B cell (primary cell): ENCODE measurements around the gene SLC24A4. TPM values are rescaled to one million over a fixed set of nuclear protein-coding genes. Genes with fewer than 3 reads are reported as not detected.

ENCODE experiments used
- ATAC-seq: fragments of 200-7000 bp; cut with Tn5 transposase; one replicate; pipeline ENCODE4 v1.10.0; 2021; ENCODE audit warnings: low read depth, mild to moderate bottlenecking, moderate number of reproducible peaks, moderate library complexity
- CTCF ChIA-PET: fragments of 350-600 bp; sonication (Branson Sonifier 250); formaldehyde crosslinking; loops from one replicate; lab custom pipeline; 2021; ENCODE audit warnings: antibody characterized with exemption, inconsistent platforms; lab: Charles Lee
- POLR2A ChIA-PET: fragments of 350-600 bp; sonication (Branson Sonifier 250); formaldehyde crosslinking; loops from one replicate; lab custom pipeline; 2021; ENCODE audit warnings: antibody characterized with exemption; lab: Charles Lee
- DNase-seq: peaks from one replicate; pipeline ENCODE4 v3.0.0; 2013
- H2AFZ ChIP-seq: 2 replicates; pipeline ENCODE4 v1.6.1; 2012; ENCODE audit warnings: mild to moderate bottlenecking, low read depth, low read length; ENCODE audit not compliant: insufficient read depth, poor library complexity, severe bottlenecking
- H3K27ac ChIP-seq, 2 donors: 1 replicate in 1 of 2; 2 replicates in 1 of 2; pipeline ENCODE4 v1.5.1; 2012 to 2013; ENCODE audit warnings: low read length in 2 of 2, mild to moderate bottlenecking in 2 of 2, moderate library complexity in 1 of 2
- H3K27me3 ChIP-seq, 4 experiments: fragments of 200-600 bp in 1 of 4; sonication (generic) in 1 of 4; replicated peaks in 1 of 4; 1 replicate in 2 of 4; 2 replicates in 2 of 4; pipeline versions ENCODE4 v1.6.1 to v1.7.0; 2013 to 2016; ENCODE audit warnings: low read length in 3 of 4, mild to moderate bottlenecking in 2 of 4, mixed read lengths in 1 of 4, moderate library complexity in 1 of 4; ENCODE audit not compliant: insufficient read depth in 4 of 4, control insufficient read depth in 3 of 4; ENCODE audit errors: control extremely low read depth in 1 of 4
- H3K36me3 ChIP-seq, 2 experiments: replicated peaks in 1 of 2; 1 replicate in 1 of 2; 2 replicates in 1 of 2; pipeline versions ENCODE4 v1.6.1 to v1.7.1; 2013; ENCODE audit warnings: low read length in 1 of 2; ENCODE audit not compliant: insufficient read depth in 2 of 2, control insufficient read depth in 1 of 2; ENCODE audit errors: control extremely low read depth in 1 of 2, extremely low read depth in 1 of 2
- H3K4me1 ChIP-seq, 2 donors: fragments of 200-600 bp in 1 of 2; sonication (generic) in 1 of 2; 1 replicate in 1 of 2; 2 replicates in 1 of 2; pipeline versions ENCODE4 v1.5.1 to v1.6.1; 2013 to 2017; ENCODE audit warnings: low read length in 2 of 2; ENCODE audit not compliant: control insufficient read depth in 2 of 2, insufficient read depth in 2 of 2
- H3K4me2 ChIP-seq: replicated peaks from 2 replicates; pipeline ENCODE3; 2012; ENCODE audit warnings: mild to moderate bottlenecking, low read depth, low read length; ENCODE audit not compliant: poor library complexity, severe bottlenecking
- H3K4me3 ChIP-seq, 5 experiments: fragments of 200-600 bp in 1 of 5; sonication (generic) in 1 of 5; 1 replicate in 3 of 5; 2 replicates in 2 of 5; pipeline versions ENCODE4 v1.5.1 to v1.7.0; 2011 to 2016; ENCODE audit warnings: low read length in 4 of 5, mild to moderate bottlenecking in 4 of 5, low read depth in 2 of 5, control low read depth in 1 of 5, moderate library complexity in 1 of 5; ENCODE audit not compliant: insufficient read depth in 1 of 5; ENCODE audit errors: control extremely low read depth in 1 of 5, extremely low read depth in 1 of 5
- H3K79me2 ChIP-seq: fragments of 200-600 bp; sonication (generic); one replicate; pipeline ENCODE4 v1.6.0; 2016; ENCODE audit warnings: low read length; ENCODE audit not compliant: control insufficient read depth, insufficient read depth
- H3K9ac ChIP-seq: fragments of 200-600 bp; sonication (generic); 2 replicates; pipeline ENCODE4 v1.6.1; 2017; ENCODE audit warnings: mild to moderate bottlenecking, low read length, moderate library complexity
- H3K9me3 ChIP-seq, 3 donors: one replicate each; pipeline versions ENCODE4 v1.6.1 to v1.7.1; 2013; ENCODE audit warnings: low read length in 2 of 3; ENCODE audit not compliant: control insufficient read depth in 2 of 3, insufficient read depth in 1 of 3; ENCODE audit errors: control extremely low read depth in 1 of 3
- H4K20me1 ChIP-seq: 2 replicates; pipeline ENCODE4 v1.6.0; 2012; ENCODE audit warnings: mild to moderate bottlenecking, low read length; ENCODE audit not compliant: insufficient read depth, control insufficient read depth, poor library complexity, severe bottlenecking
- H3K27ac Mint-ChIP-seq: one replicate; pipeline ENCODE4 v1.8.0; 2021; ENCODE audit warnings: mixed read lengths
- H3K27me3 Mint-ChIP-seq: one replicate; pipeline ENCODE4 v1.8.0; 2021; ENCODE audit warnings: mixed read lengths
- H3K4me1 Mint-ChIP-seq: one replicate; pipeline ENCODE4 v1.8.0; 2021; ENCODE audit warnings: mixed read lengths
- H3K4me3 Mint-ChIP-seq: one replicate; pipeline ENCODE4 v1.8.0; 2021; ENCODE audit warnings: mixed read lengths
- H3K9me3 Mint-ChIP-seq: one replicate; pipeline ENCODE4 v1.8.0; 2022; ENCODE audit warnings: mixed read lengths; ENCODE audit not compliant: insufficient read depth
- CTCF ChIP-seq: fragments of 200-600 bp; IDR thresholded peaks from one replicate; pipeline ENCODE4 v1.8.0; 2022; ENCODE audit warnings: antibody characterized with exemption, mild to moderate bottlenecking
- EZH2 ChIP-seq: IDR thresholded peaks from 2 replicates; pipeline ENCODE4 v1.6.1; 2012; ENCODE audit warnings: borderline replicate concordance, low read depth, mild to moderate bottlenecking, moderate library complexity, low read length; ENCODE audit not compliant: insufficient read depth, poor library complexity, severe bottlenecking
- WGBS: methylation state at CpG from one replicate; pipeline ENCODE4 v1.1.5; 2013; ENCODE audit warnings: missing lambda C conversion rate; ENCODE audit not compliant: insufficient coverage; 5-methylcytosine and 5-hydroxymethylcytosine counted together
- intact Hi-C: fragments of 100-400 bp; cut with micrococcal nuclease; formaldehyde crosslinking; loops from one replicate; pipeline ENCODE4 v1.10.0; 2022
- polyA plus RNA-seq: library from polyadenylated mRNA; depleted of rRNA; stranded (reverse); fragments of >200 nt; gene quantifications from 2 replicates; pipeline ENCODE4 v1.2.3, GENCODE V29; 2012
- total RNA-seq, 2 donors: library from RNA; stranded (reverse); fragments of 120-200 nt in 1 of 2; gene quantifications; 1 replicate in 1 of 2; 2 replicates in 1 of 2; pipeline versions ENCODE4 v1.2.3 to v1.2.4, GENCODE V29; 2013 to 2022

The SLC24A4 gene
- total and polyA plus RNA-seq, 2 donors (not counting 1 experiment from before 2014, with no cell fraction given), result 0.19 TPM; not detected in 1

GRCh38 chr14:92525322-92526095 is 202.5 kb downstream of the SLC24A4 start:
- H3K36me3 ChIP-seq, result no peaks in the 10 kb centered on the region
- H3K27me3 ChIP-seq, result no peaks in the 10 kb centered on the region
- Mint-ChIP-seq H3K27ac (no peak overlapping the region), H3K4me3 (no peak overlapping the region), H3K27me3 (no peaks in the 10 kb centered on the region), H3K4me1 (peaks cover 23% of the 10 kb centered on the region), H3K9me3 (no peaks in the 10 kb centered on the region)
- no peak overlapping the region for H2AFZ ChIP-seq
- ChIA-PET CTCF (no interaction called here), POLR2A (no interaction called here)
- H3K4me3 ChIP-seq, result no peak overlapping the region
- H3K79me2 ChIP-seq, result peaks cover 65% of the 10 kb centered on the region
- TF ChIP-seq EZH2 (no peak), CTCF (no peak)
- no peak for ATAC-seq
- H3K9ac ChIP-seq, result no peak overlapping the region
- H3K27ac ChIP-seq, result no peak overlapping the region
- intact Hi-C loops, result no loop called here
- no peak overlapping the region for H3K4me2 ChIP-seq
- H3K4me1 ChIP-seq, result peaks cover 6 to 9% of the 10 kb centered on the region in 2 donors
- H4K20me1 ChIP-seq, result peaks cover 42% of the 10 kb centered on the region
- 87% methylated on average over 12 of the region's 12 CpGs for WGBS
- DNase-seq, result no peak
- H3K9me3 ChIP-seq, result no peaks in the 10 kb centered on the region

- Histone ChIP-seq H3K9ac (no peak overlapping the region), H3K27me3 (no peaks in the 10 kb centered on the region), H3K9me3 (no peaks in the 10 kb centered on the region), H3K4me2 (no peak overlapping the region), H3K36me3 (no peaks in the 10 kb centered on the region), H3K79me2 (peaks cover 62% of the 10 kb centered on the region), H3K27ac (no peak overlapping the region), H3K4me3 (no peak overlapping the region), H3K4me1 (peaks cover 17 to 31% of the 10 kb centered on the region in 2 donors), H2AFZ (no peak overlapping the region), H4K20me1 (peaks cover 42% of the 10 kb centered on the region)
- Mint-ChIP-seq H3K4me3 (no peak overlapping the region), H3K4me1 (peaks cover 35% of the 10 kb centered on the region), H3K27me3 (no peaks in the 10 kb centered on the region), H3K9me3 (no peaks in the 10 kb centered on the region), H3K27ac (no peak overlapping the region)
- intact Hi-C loops, result no loop called here
- CTCF ChIA-PET, result no interaction called here
- ATAC-seq (no peak), DNase-seq (no peak)
- 98% methylated on average over 14 of the region's 14 CpGs for WGBS
- POLR2A ChIA-PET, result no interaction called here
- TF ChIP-seq CTCF, result no peak
- no peak for TF ChIP-seq EZH2
These were observed 204.8 kb downstream of the SLC24A4 start for GRCh38 chr14:92527721-92528120.
